PFSK-1 (cell line): ENCODE measurements around the gene HSPH1. TPM values are rescaled to one million over a fixed set of nuclear protein-coding genes. Genes with fewer than 3 reads are reported as not detected.

Source experiments
- FOXP2 ChIP-seq: optimal IDR thresholded peaks from 2 replicates; pipeline ENCODE3; 2011; ENCODE audit warnings: borderline replicate concordance, control low read depth, inconsistent platforms; ENCODE audit not compliant: insufficient read depth; ENCODE audit errors: extremely low read length, extremely low read depth
- POLR2AphosphoS5 ChIP-seq: IDR thresholded peaks from 2 replicates; pipeline ENCODE4 v1.6.1; 2012; ENCODE audit warnings: low read depth, mild to moderate bottlenecking, control low read depth, low read length, moderate library complexity
- REST ChIP-seq, 2 experiments: IDR thresholded peaks; 2 replicates each; pipeline versions ENCODE4 v1.6.1 to v1.8.0; 2011 to 2012; ENCODE audit warnings: low read depth in 2 of 2, low read length in 2 of 2, control low read depth in 1 of 2, inconsistent platforms in 1 of 2, mild to moderate bottlenecking in 1 of 2, moderate library complexity in 1 of 2; ENCODE audit not compliant: insufficient read depth in 1 of 2
- SIN3A ChIP-seq: IDR thresholded peaks from 2 replicates; pipeline ENCODE4 v1.6.1; 2012; ENCODE audit warnings: mild to moderate bottlenecking, low read length, moderate library complexity, borderline replicate concordance; ENCODE audit not compliant: insufficient read depth
- TAF1 ChIP-seq: IDR thresholded peaks from 2 replicates; pipeline ENCODE4 v1.6.1; 2012; ENCODE audit warnings: low read length, control low read depth, borderline replicate concordance; ENCODE audit not compliant: insufficient read depth
- polyA plus RNA-seq: library from polyadenylated mRNA; unstranded; fragments of >200 nt; gene quantifications from one replicate; pipeline ENCODE4 v1.2.1, GENCODE V29; 2012; ENCODE audit warnings: low read depth, missing spikeins; ENCODE audit not compliant: insufficient read length

The HSPH1 gene
- 24.4 TPM for polyA plus RNA-seq

- TF ChIP-seq TAF1 (no peak; the same call in 1 of the 2 replicates), REST (IDR thresholded peaks at IDR 0.05; ENCODE audit: insufficient read depth in 1 of 2, low read depth in 2 of 2, low read length in 2 of 2) (no peak), POLR2AphosphoS5 (peak; percentile 48; the same call in 1 of the 2 replicates), SIN3A (peak; percentile 82; the same call in 1 of the 2 replicates), FOXP2 (no peak)
Measured at GRCh38 chr13:31161557-31162150, at the start of gene HSPH1. TSS of gene HSPH1 (minus strand) at chr13:31161904. CDS start at chr13:31161582, 322 bp downstream.

- TF ChIP-seq SIN3A, result no peak
Measured at GRCh38 chr13:31209841-31210210, 48.1 kb upstream of the HSPH1 start.

- TF ChIP-seq FOXP2 (no peak), SIN3A (no peak), POLR2AphosphoS5 (no peak), REST (IDR thresholded peaks at IDR 0.05; ENCODE audit: insufficient read depth in 1 of 2, low read depth in 2 of 2, low read length in 2 of 2) (no peak), TAF1 (no peak)
Measured at GRCh38 chr13:31209172-31209840, 47.6 kb upstream of the HSPH1 start.

GRCh38 chr13:31208559-31209122, 46.9 kb upstream of the HSPH1 start:
- TF ChIP-seq FOXP2, result no peak
- no peak for TF ChIP-seq SIN3A
- no peak for TF ChIP-seq POLR2AphosphoS5
- TF ChIP-seq TAF1, result no peak
- no peak for TF ChIP-seq REST (IDR thresholded peaks at IDR 0.05; ENCODE audit: insufficient read depth in 1 of 2, low read depth in 2 of 2, low read length in 2 of 2)

GRCh38 chr13:31207661-31208552, 46.2 kb upstream of the HSPH1 start:
- no peak for TF ChIP-seq POLR2AphosphoS5
- TF ChIP-seq TAF1, result no peak
- no peak for TF ChIP-seq FOXP2
- TF ChIP-seq REST (IDR thresholded peaks at IDR 0.05; ENCODE audit: insufficient read depth in 1 of 2, low read depth in 2 of 2, low read length in 2 of 2), result no peak
- no peak for TF ChIP-seq SIN3A
